Stomach (tissue), 9 donors: ENCODE data around the gene PYCARD. TPM values are rescaled to one million over a fixed set of nuclear protein-coding genes. Genes with fewer than 3 reads are reported as not detected.

Experiments
- DNase-seq, 2 donors: peaks; one replicate each; pipeline versions ENCODE4 v3.0.0 to v3.0.0-alpha.2; 2013 to 2019
- H3K27ac ChIP-seq, 5 donors: fragments of 200-600 bp in 4 of 5; sonication (generic) in 4 of 5; one replicate each; pipeline ENCODE4 v1.5.1; 2013 to 2019; ENCODE audit warnings: mild to moderate bottlenecking in 1 of 5, moderate library complexity in 1 of 5
- H3K27me3 ChIP-seq, 3 donors: fragments of 200-600 bp; sonication (generic); one replicate each; pipeline ENCODE4 v1.5.1; 2017 to 2019; ENCODE audit warnings: mixed run types in 1 of 3
- H3K36me3 ChIP-seq, 4 donors: fragments of 200-600 bp; sonication (generic); 1 replicate in 3 of 4; 2 replicates in 1 of 4; pipeline ENCODE4 v1.5.1; 2016 to 2019
- H3K4me1 ChIP-seq, 4 donors: fragments of 200-600 bp; sonication (generic); one replicate each; pipeline ENCODE4 v1.5.1; 2016 to 2019
- H3K4me3 ChIP-seq, 4 donors: fragments of 200-600 bp; sonication (generic) in 3 of 4; one replicate each; pipeline ENCODE4 v1.5.1; 2016 to 2019; ENCODE audit warnings: mild to moderate bottlenecking in 1 of 4
- H3K9me3 ChIP-seq, 4 donors: fragments of 200-600 bp; sonication (generic); one replicate each; pipeline ENCODE4 v1.5.1; 2016 to 2019
- EP300 ChIP-seq: sonication (generic); formaldehyde crosslinking; IDR thresholded peaks from one replicate; pipeline ENCODE4 v1.6.1; 2017; ENCODE audit warnings: antibody characterized with exemption
- POLR2A ChIP-seq, 4 donors: fragments of 450-650 bp; IDR thresholded peaks; one replicate each; pipeline ENCODE4 v1.6.1; 2016; ENCODE audit warnings: antibody characterized with exemption in 4 of 4, control low read depth in 2 of 4, mild to moderate bottlenecking in 1 of 4, moderate library complexity in 1 of 4
- POLR2AphosphoS5 ChIP-seq, 3 donors: sonication (generic); formaldehyde crosslinking; IDR thresholded peaks; one replicate each; pipeline ENCODE4 v1.6.1; 2016; ENCODE audit warnings: antibody characterized with exemption in 3 of 3
- WGBS, 5 donors: extraction: QIAGEN DNeasy Blood & Tissue Kit in 3 of 5; methylation state at CpG; one replicate each; pipeline versions ENCODE4 v1.1.5 to v1.1.7; 2013 to 2018; 5-methylcytosine and 5-hydroxymethylcytosine counted together
- intact Hi-C: fragments of 100-400 bp; cut with DNase I; formaldehyde crosslinking; loops from one replicate; pipeline ENCODE4 v1.15.1; 2023; ENCODE audit warnings: low total_unique reads
- polyA plus RNA-seq, 3 donors: library from polyadenylated mRNA; stranded (reverse); fragments of 200-250 nt; gene quantifications; one replicate each; pipeline ENCODE4 v1.2.3, GENCODE V29; 2013
- small RNA-seq, 4 donors: library from RNA; depleted of rRNA; stranded (forward); fragments of <200 nt; gene quantifications; one replicate each; pipeline ENCODE3, GENCODE V24; 2016
- total RNA-seq, 5 donors: library from RNA; depleted of rRNA; stranded (reverse); fragments of >200 nt; gene quantifications; one replicate each; pipeline versions ENCODE4 v1.1.0 to v1.2.3, GENCODE V29; 2014 to 2016
- TF ChIP-seq, protein P1 (sequence below), 7 experiments: fragments of 450-650 bp in 4 of 7; fragments of 200-600 bp in 3 of 7; sonication (generic) in 3 of 7; IDR thresholded peaks; one replicate each; pipeline ENCODE4 v1.5.1; 2016 to 2019; ENCODE audit warnings: antibody characterized with exemption in 7 of 7, control low read depth in 2 of 7, mild to moderate bottlenecking in 1 of 7
- donor health status: healthy with polysubstance abuse.
- donor health status: Bipolar disorder and iron deficiency.
- donor health status: healthy.

The PYCARD gene
- total and polyA plus RNA-seq, 8 donors, result 10.5 to 484 (median 42.8) TPM

DNA sequence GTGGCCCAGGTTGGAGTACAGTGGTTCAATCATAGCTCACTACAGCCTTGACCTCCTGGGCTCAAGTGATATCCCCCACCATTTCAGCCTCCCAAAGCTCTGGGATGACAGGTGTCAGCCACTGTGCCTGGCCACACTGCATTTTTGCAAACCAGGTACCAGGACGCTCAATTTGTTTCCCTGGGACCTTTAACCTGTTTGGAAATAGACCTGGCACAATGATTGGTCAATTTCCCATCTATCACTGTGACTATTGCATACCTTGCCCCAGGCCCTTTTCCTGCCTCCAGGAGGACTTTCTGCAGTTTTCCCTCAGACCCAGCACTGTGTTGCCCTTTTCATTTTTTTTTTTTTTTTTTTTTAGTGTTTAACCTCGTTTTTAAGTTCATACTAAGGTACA is 33.7 kb downstream of the PYCARD start:
- no peak for DNase-seq
- H3K4me1 ChIP-seq, result no peaks in the 10 kb centered on the region
- no peak overlapping the region for H3K4me3 ChIP-seq
- intact Hi-C loops, result no loop called here
- WGBS, 5 donors, result 43 to 79% (median 52%) methylated on average over 2 of the region's 2 CpGs
- no peaks in the 10 kb centered on the region for H3K9me3 ChIP-seq
- TF ChIP-seq, protein P1, sequence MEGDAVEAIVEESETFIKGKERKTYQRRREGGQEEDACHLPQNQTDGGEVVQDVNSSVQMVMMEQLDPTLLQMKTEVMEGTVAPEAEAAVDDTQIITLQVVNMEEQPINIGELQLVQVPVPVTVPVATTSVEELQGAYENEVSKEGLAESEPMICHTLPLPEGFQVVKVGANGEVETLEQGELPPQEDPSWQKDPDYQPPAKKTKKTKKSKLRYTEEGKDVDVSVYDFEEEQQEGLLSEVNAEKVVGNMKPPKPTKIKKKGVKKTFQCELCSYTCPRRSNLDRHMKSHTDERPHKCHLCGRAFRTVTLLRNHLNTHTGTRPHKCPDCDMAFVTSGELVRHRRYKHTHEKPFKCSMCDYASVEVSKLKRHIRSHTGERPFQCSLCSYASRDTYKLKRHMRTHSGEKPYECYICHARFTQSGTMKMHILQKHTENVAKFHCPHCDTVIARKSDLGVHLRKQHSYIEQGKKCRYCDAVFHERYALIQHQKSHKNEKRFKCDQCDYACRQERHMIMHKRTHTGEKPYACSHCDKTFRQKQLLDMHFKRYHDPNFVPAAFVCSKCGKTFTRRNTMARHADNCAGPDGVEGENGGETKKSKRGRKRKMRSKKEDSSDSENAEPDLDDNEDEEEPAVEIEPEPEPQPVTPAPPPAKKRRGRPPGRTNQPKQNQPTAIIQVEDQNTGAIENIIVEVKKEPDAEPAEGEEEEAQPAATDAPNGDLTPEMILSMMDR (IDR thresholded peaks at IDR 0.05), result no peak
- TF ChIP-seq EP300, result no peak
- TF ChIP-seq POLR2A (IDR thresholded peaks at IDR 0.05), result no peak
- no peak for TF ChIP-seq POLR2AphosphoS5 (IDR thresholded peaks at IDR 0.05)
- no peaks in the 10 kb centered on the region for H3K36me3 ChIP-seq
- H3K27me3 ChIP-seq, result no peaks in the 10 kb centered on the region
- no peak overlapping the region for H3K27ac ChIP-seq

DNA sequence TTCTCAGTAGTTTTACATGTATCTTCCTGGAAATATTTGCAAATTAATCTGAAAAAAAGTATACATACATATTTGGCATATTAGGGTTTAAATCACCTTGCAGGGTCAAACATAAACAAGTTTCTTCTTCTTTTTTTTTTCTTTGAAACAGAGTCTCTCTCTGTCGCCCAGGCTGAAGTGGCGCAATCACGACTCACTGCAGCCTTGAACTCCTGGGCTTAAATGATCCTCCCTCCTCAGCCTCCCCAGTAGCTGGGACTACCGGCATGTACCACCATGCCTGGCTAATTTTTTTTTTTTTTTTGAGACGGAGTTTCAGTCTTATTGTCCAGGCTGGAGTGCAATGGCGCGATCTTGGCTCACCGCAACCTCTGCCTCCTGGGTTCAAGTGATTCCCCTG is 35.2 kb downstream of the PYCARD start:
- intact Hi-C loops, result no loop called here
- H3K4me3 ChIP-seq, result no peak overlapping the region
- H3K27ac ChIP-seq, result no peak overlapping the region
- H3K9me3 ChIP-seq, result no peaks in the 10 kb centered on the region
- WGBS, 5 donors, result 89 to 94% (median 91%) methylated on average over 8 of the region's 8 CpGs
- DNase-seq, result no peak
- TF ChIP-seq, protein P1 (IDR thresholded peaks at IDR 0.05), result no peak
- no peak for TF ChIP-seq POLR2A (IDR thresholded peaks at IDR 0.05)
- no peak for TF ChIP-seq EP300
- no peak for TF ChIP-seq POLR2AphosphoS5 (IDR thresholded peaks at IDR 0.05)
- no peaks in the 10 kb centered on the region for H3K4me1 ChIP-seq
- no peaks in the 10 kb centered on the region for H3K27me3 ChIP-seq
- H3K36me3 ChIP-seq, result no peaks in the 10 kb centered on the region

DNA sequence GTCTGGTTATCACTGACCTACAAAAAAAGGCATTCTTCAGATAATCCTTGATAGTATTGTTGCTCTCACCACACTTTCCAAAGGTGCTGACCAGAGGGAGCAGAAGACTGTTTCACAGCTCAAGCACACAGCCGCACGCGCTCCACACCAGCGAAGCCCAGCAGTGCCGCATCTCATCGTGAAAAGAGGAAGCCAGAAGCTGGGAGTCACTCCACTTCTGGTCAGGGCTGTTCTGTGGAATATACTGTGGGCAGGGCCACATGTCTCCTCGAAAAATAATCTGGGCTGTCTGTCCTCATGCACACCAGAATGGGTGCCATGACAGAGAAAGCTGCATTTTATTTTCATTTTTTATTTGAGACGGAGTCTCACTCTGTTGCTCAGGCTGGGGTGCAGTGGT is 45.4 kb downstream of the PYCARD start:
- intact Hi-C loops, result no loop called here
- 16 to 33% (median 27%) methylated on average over 8 of the region's 8 CpGs for WGBS, 5 donors
- Histone ChIP-seq H3K4me3 (no peak overlapping the region), H3K4me1 (peaks cover 0 to 10% (median 3%) of the 10 kb centered on the region in 4 donors), H3K9me3 (no peaks in the 10 kb centered on the region), H3K27ac (no peak overlapping the region), H3K27me3 (peaks cover 0 to 14% (median 0%) of the 10 kb centered on the region in 3 donors), H3K36me3 (no peaks in the 10 kb centered on the region)
- no peak for TF ChIP-seq POLR2A (IDR thresholded peaks at IDR 0.05)
- no peak for TF ChIP-seq EP300
- TF ChIP-seq, protein P1 (IDR thresholded peaks at IDR 0.05), result no peak
- TF ChIP-seq POLR2AphosphoS5 (IDR thresholded peaks at IDR 0.05), result no peak
- no peak for DNase-seq

Small RNA genes within 50 kb of the gene (small RNA-seq; reads per million reads assigned to genes)
- gene AC009088.4, result 0 reads per million in 4 donors
- gene NDUFA3P6, result 0 reads per million in 4 donors

Other genes starting within 250 kb of the PYCARD start
- gene SETD1A, start 245.0 kb downstream of the PYCARD start, total RNA-seq, result 10 to 100 TPM in 3 of 5 donors, 1 to 10 TPM in 2; 4.4 to 22.2 (median 19.2) TPM
- 1 to 10 TPM; 5.2 to 7.5 (median 5.9) TPM for gene SETD1A, start 245.0 kb downstream of the PYCARD start, polyA plus RNA-seq
- 10 to 100 TPM in 3 of 5 donors, 1 to 10 TPM in 2; 2.9 to 52.7 (median 13.4) TPM for gene HSD3B7, start 217.6 kb downstream of the PYCARD start, total RNA-seq
- 10 to 100 TPM in 1 of 3 donors, 1 to 10 TPM in 2; 4.3 to 19.5 (median 7.3) TPM for gene HSD3B7, start 217.6 kb downstream of the PYCARD start, polyA plus RNA-seq
- gene STX1B, start 192.1 kb downstream of the PYCARD start, total RNA-seq, result under 1 TPM in 1 of 5 donors, not detected in 4; 0.55 TPM
- gene STX1B, start 192.1 kb downstream of the PYCARD start, polyA plus RNA-seq, result under 1 TPM; 0.15 to 1.00 (median 0.78) TPM
- gene STX4, start 169.2 kb downstream of the PYCARD start, total RNA-seq, result 100 to 1,000 TPM in 2 of 5 donors, 10 to 100 TPM in 3; 13.8 to 254 (median 60.0) TPM
- 10 to 100 TPM; 59.3 to 73.9 (median 60.4) TPM for gene STX4, start 169.2 kb downstream of the PYCARD start, polyA plus RNA-seq
- gene ZNF668, start 128.5 kb downstream of the PYCARD start, total RNA-seq, result 10 to 100 TPM in 3 of 5 donors, 1 to 10 TPM in 1, not detected in 1; 8.6 to 14.2 (median 12.0) TPM
- gene ZNF668, start 128.5 kb downstream of the PYCARD start, polyA plus RNA-seq, result 1 to 10 TPM; 5.7 to 10.0 (median 6.0) TPM
- gene ZNF646, start 128.3 kb downstream of the PYCARD start, total RNA-seq, result 10 to 100 TPM in 2 of 5 donors, 1 to 10 TPM in 3; 6.7 to 13.4 (median 9.0) TPM
- gene ZNF646, start 128.3 kb downstream of the PYCARD start, polyA plus RNA-seq, result 1 to 10 TPM; 2.1 to 5.0 (median 2.6) TPM
- gene PRSS53, start 113.8 kb downstream of the PYCARD start, total RNA-seq, result 1 to 10 TPM in 3 of 5 donors, under 1 TPM in 1, not detected in 1; 0.87 to 5.3 (median 1.9) TPM
- 1 to 10 TPM in 2 of 3 donors, under 1 TPM in 1; 0.46 to 1.3 (median 1.1) TPM for gene PRSS53, start 113.8 kb downstream of the PYCARD start, polyA plus RNA-seq
- 100 to 1,000 TPM in 1 of 5 donors, 10 to 100 TPM in 4; 20.1 to 191 (median 35.0) TPM for gene VKORC1, start 108.0 kb downstream of the PYCARD start, total RNA-seq
- 10 to 100 TPM; 53.2 to 90.8 (median 62.9) TPM for gene VKORC1, start 108.0 kb downstream of the PYCARD start, polyA plus RNA-seq
- 100 to 1,000 TPM in 1 of 5 donors, 10 to 100 TPM in 4; 11.0 to 197 (median 58.3) TPM for gene BCKDK, start 94.4 kb downstream of the PYCARD start, total RNA-seq
- 10 to 100 TPM; 27.4 to 40.9 (median 34.0) TPM for gene BCKDK, start 94.4 kb downstream of the PYCARD start, polyA plus RNA-seq
- gene KAT8, start 85.1 kb downstream of the PYCARD start, total RNA-seq, result 100 to 1,000 TPM in 1 of 5 donors, 10 to 100 TPM in 4; 38.8 to 114 (median 64.9) TPM
- 10 to 100 TPM; 45.0 to 51.4 (median 45.8) TPM for gene KAT8, start 85.1 kb downstream of the PYCARD start, polyA plus RNA-seq
- gene PRSS8, start 67.0 kb downstream of the PYCARD start, total RNA-seq, result 100 to 1,000 TPM in 2 of 5 donors, 10 to 100 TPM in 2, 1 to 10 TPM in 1; 5.8 to 176 (median 70.5) TPM
- 100 to 1,000 TPM in 2 of 3 donors, 10 to 100 TPM in 1; 39.3 to 151 (median 115) TPM for gene PRSS8, start 67.0 kb downstream of the PYCARD start, polyA plus RNA-seq
- 10 to 100 TPM in 1 of 5 donors, 1 to 10 TPM in 1, under 1 TPM in 1, not detected in 2; 0.87 to 26.3 (median 2.6) TPM for gene PRSS36, start 52.7 kb downstream of the PYCARD start, total RNA-seq
- 1 to 10 TPM; 2.1 to 4.0 (median 2.9) TPM for gene PRSS36, start 52.7 kb downstream of the PYCARD start, polyA plus RNA-seq
- 100 to 1,000 TPM in 2 of 5 donors, 10 to 100 TPM in 3; 41.1 to 133 (median 60.3) TPM for gene FUS, start 22.6 kb downstream of the PYCARD start, total RNA-seq
- gene FUS, start 22.6 kb downstream of the PYCARD start, polyA plus RNA-seq, result 100 to 1,000 TPM; 130 to 175 (median 135) TPM
- gene TRIM72, start 11.4 kb upstream of the PYCARD start, total RNA-seq, result under 1 TPM in 1 of 5 donors, not detected in 4; under 0.01 TPM
- under 1 TPM in 2 of 3 donors, not detected in 1; 0.10 to 0.15 TPM for gene TRIM72, start 11.4 kb upstream of the PYCARD start, polyA plus RNA-seq
- gene PYDC1, start 14.4 kb upstream of the PYCARD start, total RNA-seq, result not detected
- not detected for gene PYDC1, start 14.4 kb upstream of the PYCARD start, polyA plus RNA-seq
- gene ITGAM, start 57.2 kb upstream of the PYCARD start, total RNA-seq, result 100 to 1,000 TPM in 2 of 5 donors, 1 to 10 TPM in 3; 1.8 to 145 (median 7.2) TPM
- gene ITGAM, start 57.2 kb upstream of the PYCARD start, polyA plus RNA-seq, result 1 to 10 TPM; 1.2 to 3.8 (median 2.6) TPM
- gene ITGAX, start 152.4 kb upstream of the PYCARD start, total RNA-seq, result 1 to 10 TPM in 4 of 5 donors, not detected in 1; 4.1 to 6.7 (median 5.6) TPM
- gene ITGAX, start 152.4 kb upstream of the PYCARD start, polyA plus RNA-seq, result 1 to 10 TPM; 1.1 to 2.0 (median 1.9) TPM
- under 1 TPM in 2 of 5 donors, not detected in 3; 0.29 to 0.37 TPM for gene ITGAD, start 190.6 kb upstream of the PYCARD start, total RNA-seq
- gene ITGAD, start 190.6 kb upstream of the PYCARD start, polyA plus RNA-seq, result not detected
- gene COX6A2, start 225.6 kb upstream of the PYCARD start, total RNA-seq, result not detected
- gene COX6A2, start 225.6 kb upstream of the PYCARD start, polyA plus RNA-seq, result 1 to 10 TPM in 2 of 3 donors, not detected in 1; 1.4 to 8.2 TPM
- gene ZNF843, start 240.0 kb upstream of the PYCARD start, total RNA-seq, result under 1 TPM in 2 of 5 donors, not detected in 3; 0.18 to 0.45 TPM
- gene ZNF843, start 240.0 kb upstream of the PYCARD start, polyA plus RNA-seq, result under 1 TPM; 0.15 to 0.37 (median 0.31) TPM